Mucosa of descending colon (tissue), 3 donors: Measurements from ENCODE around the gene ZNF184. TPM values are rescaled to one million over a fixed set of nuclear protein-coding genes. Genes with fewer than 3 reads are reported as not detected.

ENCODE experiments used
- ATAC-seq: fragments of 200-7000 bp; cut with Tn5 transposase; one replicate; pipeline ENCODE4 v1.9.1; 2020; ENCODE audit warnings: mild to moderate bottlenecking, moderate library complexity
- DNase-seq, 3 donors: peaks; one replicate each; pipeline ENCODE4 v3.0.0-alpha.2; 2020
- H3K36me3 ChIP-seq: fragments of 200-600 bp; one replicate; pipeline ENCODE4 v1.8.0; 2021; ENCODE audit warnings: low read depth, mild to moderate bottlenecking
- H3K4me1 ChIP-seq: fragments of 200-600 bp; one replicate; pipeline ENCODE4 v1.8.0; 2021; ENCODE audit warnings: low read depth, mild to moderate bottlenecking
- H3K4me3 ChIP-seq: fragments of 200-600 bp; one replicate; pipeline ENCODE4 v1.8.0; 2021; ENCODE audit warnings: mild to moderate bottlenecking
- H3K9me3 ChIP-seq: fragments of 200-600 bp; one replicate; pipeline ENCODE4 v1.8.0; 2021; ENCODE audit warnings: mild to moderate bottlenecking
- CTCF ChIP-seq: fragments of 200-600 bp; IDR thresholded peaks from one replicate; pipeline ENCODE4 v1.8.0; 2022; ENCODE audit warnings: antibody characterized with exemption, mild to moderate bottlenecking
- intact Hi-C, 2 donors: fragments of 100-400 bp; cut with DNase I in 1 of 2; cut with micrococcal nuclease in 1 of 2; formaldehyde crosslinking; loops; one replicate each; pipeline versions ENCODE4 v1.11.0 to v1.11.1; 2022; cut with DNase I, micrococcal nuclease
- total RNA-seq, 3 donors: library from RNA; stranded (reverse); fragmentation: NEBNext Ultra II Directional in 2 of 3; extraction: Animal tissue kit (Norgen Biotek cat#: 25700) in 2 of 3; gene quantifications; one replicate each; pipeline versions ENCODE4 v1.2.1 to v1.2.4, GENCODE V29; 2021 to 2023
- donor health status: DM: no; HTN: no; CAD: no; lungs with moderate emphysema.
- donor health status: DM: no; HTN: no; CAD: no.
- donor health status: DM: no; HTN: yes; CAD: no.

The ZNF184 gene
- total RNA-seq, 3 donors from 2014 or later: 6.0 to 7.0 (median 6.2) TPM

- no peaks in the 10 kb centered on the region for H3K36me3 ChIP-seq
- DNase-seq (no peak), ATAC-seq (no peak)
- no peaks in the 10 kb centered on the region for H3K9me3 ChIP-seq
- H3K4me1 ChIP-seq: no peaks in the 10 kb centered on the region
- no peak overlapping the region for H3K4me3 ChIP-seq
- TF ChIP-seq CTCF: no peak
- intact Hi-C loops: no loop called here
These were observed 21.2 kb upstream of the ZNF184 start for GRCh38 chr6:27494103-27494502.

- Histone ChIP-seq H3K4me3 (no peak overlapping the region), H3K9me3 (no peaks in the 10 kb centered on the region), H3K4me1 (no peaks in the 10 kb centered on the region), H3K36me3 (no peaks in the 10 kb centered on the region)
- TF ChIP-seq CTCF: no peak
- intact Hi-C loops: no loop called here
- ATAC-seq (no peak), DNase-seq (no peak)
These were observed 19.8 kb upstream of the ZNF184 start for GRCh38 chr6:27492631-27493190.

- peak; percentile 89 for ATAC-seq
- TF ChIP-seq CTCF: no peak
- DNase-seq: peak; percentile 72 to 88 (median 82)
- intact Hi-C loops: loop anchor here in 1 of 2 donors (10.0 kb wide), 1 partner anchor 295 kb away; no protein-coding TSS in a partner anchor
- Histone ChIP-seq H3K9me3 (no peaks in the 10 kb centered on the region), H3K4me3 (peak overlapping the region; percentile 44), H3K4me1 (no peaks in the 10 kb centered on the region), H3K36me3 (no peaks in the 10 kb centered on the region)
These were observed 6.6 kb upstream of the ZNF184 start for GRCh38 chr6:27479319-27480182.

GRCh38 chr6:27478706-27479318, 5.9 kb upstream of the ZNF184 start:
- Histone ChIP-seq H3K4me3 (peak overlapping the region; percentile 44), H3K9me3 (no peaks in the 10 kb centered on the region), H3K4me1 (no peaks in the 10 kb centered on the region), H3K36me3 (no peaks in the 10 kb centered on the region)
- no peak for TF ChIP-seq CTCF
- intact Hi-C loops: loop anchor here in 1 of 2 donors (10.0 kb wide), 1 partner anchor 294 kb away; no protein-coding TSS in a partner anchor
- peak; percentile 89 to 97 (median 90) for DNase-seq
- ATAC-seq: peak; percentile 87

GRCh38 chr6:27478141-27478705, 5.3 kb upstream of the ZNF184 start:
- DNase-seq: peak in 1 of 3 donors; percentile 6
- Histone ChIP-seq H3K36me3 (no peaks in the 10 kb centered on the region), H3K9me3 (no peaks in the 10 kb centered on the region), H3K4me3 (no peak overlapping the region), H3K4me1 (no peaks in the 10 kb centered on the region)
- TF ChIP-seq CTCF: no peak
- intact Hi-C loops: loop anchor here in 1 of 2 donors (10.0 kb wide), 1 partner anchor 293 kb away; no protein-coding TSS in a partner anchor
- ATAC-seq: peak; percentile 15
